Measurements from ENCODE around the gene MTA3.

The MTA3 gene

GRCh38 chr2:42762823-42763804 lies 194.7 kb downstream of the MTA3 start:
- no peak for DNase-seq (ENCODE audit: low spot score)

- no peak for DNase-seq (ENCODE audit: low spot score)
These were observed 195.7 kb downstream of the MTA3 start, which contains the start of gene OXER1 for GRCh38 chr2:42764096-42764495. Gene OXER1 (minus strand): TSS chr2:42764135. CDS start chr2:42764062, 73 bp downstream.

GRCh38 chr2:42764901-42765300 lies 196.5 kb downstream of the MTA3 start:
- DNase-seq (ENCODE audit: low spot score), result no peak

- no peak for DNase-seq (ENCODE audit: low spot score)
These were observed 197.3 kb downstream of the MTA3 start for GRCh38 chr2:42765686-42766085.

GRCh38 chr2:42767080-42767898 lies 198.9 kb downstream of the MTA3 start:
- no peak for DNase-seq (ENCODE audit: low spot score)

- DNase-seq (ENCODE audit: low spot score), result no peak
These were observed 199.7 kb downstream of the MTA3 start for GRCh38 chr2:42767899-42768705.

GRCh38 chr2:42768706-42769256 lies 200.3 kb downstream of the MTA3 start:
- DNase-seq (ENCODE audit: low spot score), result no peak

GRCh38 chr2:42769583-42770287 lies 201.3 kb downstream of the MTA3 start:
- DNase-seq (ENCODE audit: low spot score), result no peak

GRCh38 chr2:42770288-42771131 lies 202.1 kb downstream of the MTA3 start:
- DNase-seq (ENCODE audit: low spot score), result peak; percentile 45

GRCh38 chr2:42771546-42772153 lies 203.2 kb downstream of the MTA3 start:
- no peak for DNase-seq (ENCODE audit: low spot score)

- DNase-seq (ENCODE audit: low spot score), result no peak
These were observed 206.8 kb downstream of the MTA3 start for GRCh38 chr2:42775186-42775585.

GRCh38 chr2:42775810-42776209 lies 207.4 kb downstream of the MTA3 start:
- no peak for DNase-seq (ENCODE audit: low spot score)

- DNase-seq (ENCODE audit: low spot score), result no peak
These were observed 209.7 kb downstream of the MTA3 start for GRCh38 chr2:42777883-42778805.

GRCh38 chr2:42781181-42781580 lies 212.7 kb downstream of the MTA3 start:
- DNase-seq (ENCODE audit: low spot score), result no peak

- no peak for DNase-seq (ENCODE audit: low spot score)
These were observed 215.1 kb downstream of the MTA3 start for GRCh38 chr2:42783511-42783910.

- no peak for DNase-seq (ENCODE audit: low spot score)
These were observed 215.9 kb downstream of the MTA3 start for GRCh38 chr2:42784204-42784880.

GRCh38 chr2:42786561-42787345 lies 218.3 kb downstream of the MTA3 start:
- no peak for DNase-seq (ENCODE audit: low spot score)

All from COLO829 (cell line).